ENCODE results near the gene FLYWCH2.

DNA sequence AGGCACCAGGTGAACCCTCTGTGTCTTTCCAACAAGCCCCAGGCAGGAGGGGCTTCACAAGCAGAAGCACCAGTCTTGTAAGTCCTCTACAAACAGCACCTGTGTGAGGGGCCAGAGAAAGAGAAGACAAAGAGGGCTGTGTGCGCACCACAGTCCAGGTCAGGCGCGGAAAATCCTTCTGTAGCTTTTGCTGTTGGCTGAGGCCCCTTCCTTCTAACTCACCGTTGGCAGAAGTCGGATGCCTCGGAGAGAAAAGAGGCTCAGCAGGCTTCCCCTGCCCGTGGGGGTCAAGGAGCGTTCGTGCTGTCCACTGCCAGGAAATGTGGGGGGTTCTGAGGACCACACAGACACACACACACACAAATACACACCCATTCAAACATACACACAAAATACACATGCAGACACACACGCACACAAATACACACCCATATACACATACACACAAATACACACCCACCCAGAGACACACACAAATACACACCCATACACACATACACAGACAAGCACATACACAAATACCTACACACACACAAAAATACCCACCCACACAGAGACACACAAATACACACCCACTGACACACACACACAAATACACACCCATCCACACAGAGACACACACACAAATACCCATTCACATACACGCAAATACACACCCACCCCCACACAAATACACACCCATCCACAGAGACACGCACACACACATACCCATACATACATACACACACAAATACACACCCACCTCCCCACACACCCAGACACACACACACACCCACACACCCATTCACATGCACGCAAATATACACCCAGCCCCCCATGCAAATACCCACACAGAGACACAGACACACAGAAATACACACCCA lies 46.1 kb upstream of the FLYWCH2 start:
- TF ChIP-seq, protein P1, sequence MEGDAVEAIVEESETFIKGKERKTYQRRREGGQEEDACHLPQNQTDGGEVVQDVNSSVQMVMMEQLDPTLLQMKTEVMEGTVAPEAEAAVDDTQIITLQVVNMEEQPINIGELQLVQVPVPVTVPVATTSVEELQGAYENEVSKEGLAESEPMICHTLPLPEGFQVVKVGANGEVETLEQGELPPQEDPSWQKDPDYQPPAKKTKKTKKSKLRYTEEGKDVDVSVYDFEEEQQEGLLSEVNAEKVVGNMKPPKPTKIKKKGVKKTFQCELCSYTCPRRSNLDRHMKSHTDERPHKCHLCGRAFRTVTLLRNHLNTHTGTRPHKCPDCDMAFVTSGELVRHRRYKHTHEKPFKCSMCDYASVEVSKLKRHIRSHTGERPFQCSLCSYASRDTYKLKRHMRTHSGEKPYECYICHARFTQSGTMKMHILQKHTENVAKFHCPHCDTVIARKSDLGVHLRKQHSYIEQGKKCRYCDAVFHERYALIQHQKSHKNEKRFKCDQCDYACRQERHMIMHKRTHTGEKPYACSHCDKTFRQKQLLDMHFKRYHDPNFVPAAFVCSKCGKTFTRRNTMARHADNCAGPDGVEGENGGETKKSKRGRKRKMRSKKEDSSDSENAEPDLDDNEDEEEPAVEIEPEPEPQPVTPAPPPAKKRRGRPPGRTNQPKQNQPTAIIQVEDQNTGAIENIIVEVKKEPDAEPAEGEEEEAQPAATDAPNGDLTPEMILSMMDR (IDR thresholded peaks at IDR 0.05), result no peak
- TF ChIP-seq POLR2A (IDR thresholded peaks at IDR 0.05), result no peak
